Measurements from ENCODE around the gene ACTN4. TPM values are rescaled to one million over a fixed set of nuclear protein-coding genes. Genes with fewer than 3 reads are reported as not detected.

ACTN4 gene
- total and polyA plus RNA-seq, 2 experiments from 2014 or later, result 68.9 to 427 TPM

DNA sequence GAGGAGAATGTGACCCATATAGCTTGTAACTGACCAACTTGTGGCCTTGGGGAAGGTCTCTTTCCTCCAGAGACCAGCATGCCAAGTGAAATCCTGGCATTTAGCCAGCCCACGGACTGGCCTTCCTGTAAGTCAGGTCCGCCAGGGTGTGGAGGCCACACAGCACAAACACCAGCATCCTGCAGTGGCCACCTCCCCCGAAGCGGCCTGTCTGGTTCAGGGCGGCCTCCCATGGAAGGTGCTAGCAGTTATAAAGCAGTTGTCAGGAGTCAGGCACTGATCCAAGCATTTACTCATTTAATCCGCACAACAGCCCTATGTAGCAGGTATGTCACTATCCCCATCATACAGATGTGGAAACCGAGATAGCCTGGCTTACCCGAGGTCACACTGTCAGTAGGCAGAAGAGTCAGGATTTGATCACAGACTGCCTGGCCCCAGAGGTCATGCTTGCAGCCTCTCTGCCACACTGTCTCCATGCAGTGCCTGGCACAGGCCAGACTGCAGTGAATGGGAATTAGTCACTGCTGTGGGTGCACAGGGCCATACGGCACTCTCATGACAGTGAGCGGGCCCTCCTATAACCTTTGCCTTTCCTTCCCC is 60.2 kb downstream of the ACTN4 start:
- Histone ChIP-seq H2AFZ (no peak overlapping the region), H3K27me3 (ENCODE audit: insufficient read depth) (no peaks in the 10 kb centered on the region), H3F3A (replicated peaks; ENCODE audit: low read depth) (0 out of 2 replicates have a peak, but pooled peaks cover 9% of the 10 kb centered on the region), H3K36me3 (ENCODE audit: insufficient read depth) (peaks cover 30% of the 10 kb centered on the region; the same call in 1 of the 2 replicates), H3K27ac (ENCODE audit: low read depth) (no peak overlapping the region), H3K4me1 (ENCODE audit: insufficient read depth) (no peaks in the 10 kb centered on the region), H3K79me2 (replicated peaks; ENCODE audit: insufficient read depth) (peaks cover 6% of the 10 kb centered on the region; the same call in 1 of the 2 replicates), H4K20me1 (replicated peaks; ENCODE audit: insufficient read depth) (no peaks in the 10 kb centered on the region; the same call in none of the 2 replicates), H3K4me2 (no peak overlapping the region), H3K9me2 (ENCODE audit: insufficient read depth) (no peaks in the 10 kb centered on the region), H3K4me3 (no peak overlapping the region)
- Mint-ChIP-seq H3K9me3 (no peaks in the 10 kb centered on the region; the same call in 2 of the 3 replicates), H3K36me3 (ENCODE audit: low read depth) (peaks cover 86% of the 10 kb centered on the region), H3K27me3 (ENCODE audit: insufficient read depth, low read depth, poor library complexity) (peaks cover 17% of the 10 kb centered on the region), H3K4me3 (no peak overlapping the region), H3K4me1 (no peaks in the 10 kb centered on the region), H3K27ac (no peak overlapping the region)
- TF ChIP-seq, protein P1, sequence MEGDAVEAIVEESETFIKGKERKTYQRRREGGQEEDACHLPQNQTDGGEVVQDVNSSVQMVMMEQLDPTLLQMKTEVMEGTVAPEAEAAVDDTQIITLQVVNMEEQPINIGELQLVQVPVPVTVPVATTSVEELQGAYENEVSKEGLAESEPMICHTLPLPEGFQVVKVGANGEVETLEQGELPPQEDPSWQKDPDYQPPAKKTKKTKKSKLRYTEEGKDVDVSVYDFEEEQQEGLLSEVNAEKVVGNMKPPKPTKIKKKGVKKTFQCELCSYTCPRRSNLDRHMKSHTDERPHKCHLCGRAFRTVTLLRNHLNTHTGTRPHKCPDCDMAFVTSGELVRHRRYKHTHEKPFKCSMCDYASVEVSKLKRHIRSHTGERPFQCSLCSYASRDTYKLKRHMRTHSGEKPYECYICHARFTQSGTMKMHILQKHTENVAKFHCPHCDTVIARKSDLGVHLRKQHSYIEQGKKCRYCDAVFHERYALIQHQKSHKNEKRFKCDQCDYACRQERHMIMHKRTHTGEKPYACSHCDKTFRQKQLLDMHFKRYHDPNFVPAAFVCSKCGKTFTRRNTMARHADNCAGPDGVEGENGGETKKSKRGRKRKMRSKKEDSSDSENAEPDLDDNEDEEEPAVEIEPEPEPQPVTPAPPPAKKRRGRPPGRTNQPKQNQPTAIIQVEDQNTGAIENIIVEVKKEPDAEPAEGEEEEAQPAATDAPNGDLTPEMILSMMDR (conservative IDR thresholded peaks at IDR 0.05; ENCODE audit: low read depth in 2 of 2), result no peak
- TF ChIP-seq, protein P2, sequence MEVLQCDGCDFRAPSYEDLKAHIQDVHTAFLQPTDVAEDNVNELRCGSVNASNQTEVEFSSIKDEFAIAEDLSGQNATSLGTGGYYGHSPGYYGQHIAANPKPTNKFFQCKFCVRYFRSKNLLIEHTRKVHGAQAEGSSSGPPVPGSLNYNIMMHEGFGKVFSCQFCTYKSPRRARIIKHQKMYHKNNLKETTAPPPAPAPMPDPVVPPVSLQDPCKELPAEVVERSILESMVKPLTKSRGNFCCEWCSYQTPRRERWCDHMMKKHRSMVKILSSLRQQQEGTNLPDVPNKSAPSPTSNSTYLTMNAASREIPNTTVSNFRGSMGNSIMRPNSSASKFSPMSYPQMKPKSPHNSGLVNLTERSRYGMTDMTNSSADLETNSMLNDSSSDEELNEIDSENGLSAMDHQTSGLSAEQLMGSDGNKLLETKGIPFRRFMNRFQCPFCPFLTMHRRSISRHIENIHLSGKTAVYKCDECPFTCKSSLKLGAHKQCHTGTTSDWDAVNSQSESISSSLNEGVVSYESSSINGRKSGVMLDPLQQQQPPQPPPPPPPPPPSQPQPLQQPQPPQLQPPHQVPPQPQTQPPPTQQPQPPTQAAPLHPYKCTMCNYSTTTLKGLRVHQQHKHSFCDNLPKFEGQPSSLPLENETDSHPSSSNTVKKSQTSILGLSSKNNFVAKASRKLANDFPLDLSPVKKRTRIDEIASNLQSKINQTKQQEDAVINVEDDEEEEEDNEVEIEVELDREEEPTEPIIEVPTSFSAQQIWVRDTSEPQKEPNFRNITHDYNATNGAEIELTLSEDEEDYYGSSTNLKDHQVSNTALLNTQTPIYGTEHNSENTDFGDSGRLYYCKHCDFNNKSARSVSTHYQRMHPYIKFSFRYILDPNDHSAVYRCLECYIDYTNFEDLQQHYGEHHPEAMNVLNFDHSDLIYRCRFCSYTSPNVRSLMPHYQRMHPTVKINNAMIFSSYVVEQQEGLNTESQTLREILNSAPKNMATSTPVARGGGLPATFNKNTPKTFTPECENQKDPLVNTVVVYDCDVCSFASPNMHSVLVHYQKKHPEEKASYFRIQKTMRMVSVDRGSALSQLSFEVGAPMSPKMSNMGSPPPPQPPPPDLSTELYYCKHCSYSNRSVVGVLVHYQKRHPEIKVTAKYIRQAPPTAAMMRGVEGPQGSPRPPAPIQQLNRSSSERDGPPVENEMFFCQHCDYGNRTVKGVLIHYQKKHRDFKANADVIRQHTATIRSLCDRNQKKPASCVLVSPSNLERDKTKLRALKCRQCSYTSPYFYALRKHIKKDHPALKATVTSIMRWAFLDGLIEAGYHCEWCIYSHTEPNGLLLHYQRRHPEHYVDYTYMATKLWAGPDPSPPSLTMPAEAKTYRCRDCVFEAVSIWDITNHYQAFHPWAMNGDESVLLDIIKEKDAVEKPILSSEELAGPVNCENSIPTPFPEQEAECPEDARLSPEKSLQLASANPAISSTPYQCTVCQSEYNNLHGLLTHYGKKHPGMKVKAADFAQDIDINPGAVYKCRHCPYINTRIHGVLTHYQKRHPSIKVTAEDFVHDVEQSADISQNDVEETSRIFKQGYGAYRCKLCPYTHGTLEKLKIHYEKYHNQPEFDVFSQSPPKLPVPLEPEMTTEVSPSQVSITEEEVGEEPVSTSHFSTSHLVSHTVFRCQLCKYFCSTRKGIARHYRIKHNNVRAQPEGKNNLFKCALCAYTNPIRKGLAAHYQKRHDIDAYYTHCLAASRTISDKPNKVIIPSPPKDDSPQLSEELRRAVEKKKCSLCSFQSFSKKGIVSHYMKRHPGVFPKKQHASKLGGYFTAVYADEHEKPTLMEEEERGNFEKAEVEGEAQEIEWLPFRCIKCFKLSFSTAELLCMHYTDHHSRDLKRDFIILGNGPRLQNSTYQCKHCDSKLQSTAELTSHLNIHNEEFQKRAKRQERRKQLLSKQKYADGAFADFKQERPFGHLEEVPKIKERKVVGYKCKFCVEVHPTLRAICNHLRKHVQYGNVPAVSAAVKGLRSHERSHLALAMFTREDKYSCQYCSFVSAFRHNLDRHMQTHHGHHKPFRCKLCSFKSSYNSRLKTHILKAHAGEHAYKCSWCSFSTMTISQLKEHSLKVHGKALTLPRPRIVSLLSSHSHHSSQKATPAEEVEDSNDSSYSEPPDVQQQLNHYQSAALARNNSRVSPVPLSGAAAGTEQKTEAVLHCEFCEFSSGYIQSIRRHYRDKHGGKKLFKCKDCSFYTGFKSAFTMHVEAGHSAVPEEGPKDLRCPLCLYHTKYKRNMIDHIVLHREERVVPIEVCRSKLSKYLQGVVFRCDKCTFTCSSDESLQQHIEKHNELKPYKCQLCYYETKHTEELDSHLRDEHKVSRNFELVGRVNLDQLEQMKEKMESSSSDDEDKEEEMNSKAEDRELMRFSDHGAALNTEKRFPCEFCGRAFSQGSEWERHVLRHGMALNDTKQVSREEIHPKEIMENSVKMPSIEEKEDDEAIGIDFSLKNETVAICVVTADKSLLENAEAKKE (CRISPR knock-in tag; IDR thresholded peaks at IDR 0.05), result no peak
- TF ChIP-seq POLR2AphosphoS5 (IDR thresholded peaks at IDR 0.05; ENCODE audit: low read depth) (no peak), JUNB (IDR thresholded peaks at IDR 0.05; ENCODE audit: unreplicated experiment) (no peak), CREB1 (CRISPR knock-in tag; IDR thresholded peaks at IDR 0.05; ENCODE audit: low read depth) (no peak), ZNF331 (CRISPR knock-in tag; IDR thresholded peaks at IDR 0.05; ENCODE audit: low read depth) (no peak), ZNF114 (CRISPR knock-in tag; IDR thresholded peaks at IDR 0.05) (no peak), NANOG (IDR thresholded peaks at IDR 0.05; ENCODE audit: borderline replicate concordance) (no peak)
- TF ChIP-seq, protein P3, sequence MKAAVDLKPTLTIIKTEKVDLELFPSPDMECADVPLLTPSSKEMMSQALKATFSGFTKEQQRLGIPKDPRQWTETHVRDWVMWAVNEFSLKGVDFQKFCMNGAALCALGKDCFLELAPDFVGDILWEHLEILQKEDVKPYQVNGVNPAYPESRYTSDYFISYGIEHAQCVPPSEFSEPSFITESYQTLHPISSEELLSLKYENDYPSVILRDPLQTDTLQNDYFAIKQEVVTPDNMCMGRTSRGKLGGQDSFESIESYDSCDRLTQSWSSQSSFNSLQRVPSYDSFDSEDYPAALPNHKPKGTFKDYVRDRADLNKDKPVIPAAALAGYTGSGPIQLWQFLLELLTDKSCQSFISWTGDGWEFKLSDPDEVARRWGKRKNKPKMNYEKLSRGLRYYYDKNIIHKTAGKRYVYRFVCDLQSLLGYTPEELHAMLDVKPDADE (IDR thresholded peaks at IDR 0.05), result no peak
- TF ChIP-seq, protein P4, sequence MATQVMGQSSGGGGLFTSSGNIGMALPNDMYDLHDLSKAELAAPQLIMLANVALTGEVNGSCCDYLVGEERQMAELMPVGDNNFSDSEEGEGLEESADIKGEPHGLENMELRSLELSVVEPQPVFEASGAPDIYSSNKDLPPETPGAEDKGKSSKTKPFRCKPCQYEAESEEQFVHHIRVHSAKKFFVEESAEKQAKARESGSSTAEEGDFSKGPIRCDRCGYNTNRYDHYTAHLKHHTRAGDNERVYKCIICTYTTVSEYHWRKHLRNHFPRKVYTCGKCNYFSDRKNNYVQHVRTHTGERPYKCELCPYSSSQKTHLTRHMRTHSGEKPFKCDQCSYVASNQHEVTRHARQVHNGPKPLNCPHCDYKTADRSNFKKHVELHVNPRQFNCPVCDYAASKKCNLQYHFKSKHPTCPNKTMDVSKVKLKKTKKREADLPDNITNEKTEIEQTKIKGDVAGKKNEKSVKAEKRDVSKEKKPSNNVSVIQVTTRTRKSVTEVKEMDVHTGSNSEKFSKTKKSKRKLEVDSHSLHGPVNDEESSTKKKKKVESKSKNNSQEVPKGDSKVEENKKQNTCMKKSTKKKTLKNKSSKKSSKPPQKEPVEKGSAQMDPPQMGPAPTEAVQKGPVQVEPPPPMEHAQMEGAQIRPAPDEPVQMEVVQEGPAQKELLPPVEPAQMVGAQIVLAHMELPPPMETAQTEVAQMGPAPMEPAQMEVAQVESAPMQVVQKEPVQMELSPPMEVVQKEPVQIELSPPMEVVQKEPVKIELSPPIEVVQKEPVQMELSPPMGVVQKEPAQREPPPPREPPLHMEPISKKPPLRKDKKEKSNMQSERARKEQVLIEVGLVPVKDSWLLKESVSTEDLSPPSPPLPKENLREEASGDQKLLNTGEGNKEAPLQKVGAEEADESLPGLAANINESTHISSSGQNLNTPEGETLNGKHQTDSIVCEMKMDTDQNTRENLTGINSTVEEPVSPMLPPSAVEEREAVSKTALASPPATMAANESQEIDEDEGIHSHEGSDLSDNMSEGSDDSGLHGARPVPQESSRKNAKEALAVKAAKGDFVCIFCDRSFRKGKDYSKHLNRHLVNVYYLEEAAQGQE (IDR thresholded peaks at IDR 0.05; ENCODE audit: unreplicated experiment), result no peak
- no peak for ATAC-seq
- DNase-seq (ENCODE audit: low spot score), result no peak

Data from GM23338 (cell line).